ENCODE measurements around the gene XPR1. TPM values are rescaled to one million over a fixed set of nuclear protein-coding genes. Genes with fewer than 3 reads are reported as not detected.

Gene XPR1
- total RNA-seq, 2 donors from 2014 or later: 39.3 to 50.9 TPM

DNA sequence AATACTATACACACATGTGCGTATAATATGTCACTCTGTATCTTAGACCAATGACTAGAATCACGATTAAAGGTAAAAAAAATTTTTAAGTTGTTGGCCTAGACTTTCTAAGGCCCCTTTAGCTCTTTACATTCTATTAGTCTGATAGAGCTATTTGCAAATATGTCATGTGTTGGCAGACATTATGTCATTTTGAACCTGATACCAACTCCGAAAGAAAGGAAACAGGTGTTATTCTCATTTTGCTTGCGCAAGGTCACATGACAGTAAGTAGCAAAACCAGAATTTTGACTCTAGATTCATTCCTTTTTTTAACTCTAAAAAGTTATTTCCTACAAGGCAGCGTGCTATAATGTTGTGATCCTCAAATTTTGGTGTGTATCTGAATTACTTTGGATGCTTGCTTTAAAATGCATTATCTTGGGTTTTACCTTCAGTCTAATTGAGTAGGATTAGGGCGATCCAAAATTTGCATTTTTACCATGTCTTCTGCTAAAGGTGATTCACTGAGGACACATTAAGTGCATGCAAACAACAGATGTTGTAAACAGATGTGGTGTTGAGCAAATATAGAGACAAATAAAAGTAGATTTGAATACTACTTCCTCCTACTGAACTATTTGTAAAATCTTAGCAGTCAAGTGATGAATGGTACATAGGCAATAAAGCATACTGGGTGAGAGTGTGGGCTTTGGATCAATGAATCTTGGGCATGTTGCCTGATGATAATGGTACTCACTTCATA lies 217.4 kb downstream of the XPR1 start:
- H3K27me3 ChIP-seq (ENCODE audit: control insufficient read depth, insufficient read depth, low read length, poor library complexity, severe bottlenecking): no peaks in the 10 kb centered on the region
- 88 to 96% methylated on average over 4 to 6 of the region's 6 CpGs for WGBS, 2 experiments (ENCODE audit: insufficient coverage in 1 of 2, insufficient read length in 1 of 2)
- peaks cover 3% of the 10 kb centered on the region for H3K4me1 ChIP-seq (ENCODE audit: control insufficient read depth, insufficient read depth, low read length)
- peaks cover 16% of the 10 kb centered on the region for H3K4me1 Mint-ChIP-seq
- H3K9me3 ChIP-seq (ENCODE audit: control insufficient read depth, low read length): no peaks in the 10 kb centered on the region
- no peak overlapping the region for H3K4me3 Mint-ChIP-seq
- no peak overlapping the region for H3K9ac ChIP-seq (ENCODE audit: extremely low read depth, low read length, poor library complexity, severe bottlenecking)
- H3K27ac Mint-ChIP-seq: no peak overlapping the region
- no peaks in the 10 kb centered on the region for H3K36me3 ChIP-seq (ENCODE audit: control insufficient read depth, insufficient read depth, low read length)
- H3K9me3 Mint-ChIP-seq: no peaks in the 10 kb centered on the region
- no peak overlapping the region for H3K27ac ChIP-seq (ENCODE audit: low read depth, low read length)
- no peak for DNase-seq
- peaks cover 9% of the 10 kb centered on the region for H3K36me3 Mint-ChIP-seq (ENCODE audit: low read depth)
- no peak overlapping the region for H3K4me3 ChIP-seq (ENCODE audit: low read length)
- no peaks in the 10 kb centered on the region for H3K27me3 Mint-ChIP-seq (ENCODE audit: insufficient read depth)
- TF ChIP-seq, protein P1, sequence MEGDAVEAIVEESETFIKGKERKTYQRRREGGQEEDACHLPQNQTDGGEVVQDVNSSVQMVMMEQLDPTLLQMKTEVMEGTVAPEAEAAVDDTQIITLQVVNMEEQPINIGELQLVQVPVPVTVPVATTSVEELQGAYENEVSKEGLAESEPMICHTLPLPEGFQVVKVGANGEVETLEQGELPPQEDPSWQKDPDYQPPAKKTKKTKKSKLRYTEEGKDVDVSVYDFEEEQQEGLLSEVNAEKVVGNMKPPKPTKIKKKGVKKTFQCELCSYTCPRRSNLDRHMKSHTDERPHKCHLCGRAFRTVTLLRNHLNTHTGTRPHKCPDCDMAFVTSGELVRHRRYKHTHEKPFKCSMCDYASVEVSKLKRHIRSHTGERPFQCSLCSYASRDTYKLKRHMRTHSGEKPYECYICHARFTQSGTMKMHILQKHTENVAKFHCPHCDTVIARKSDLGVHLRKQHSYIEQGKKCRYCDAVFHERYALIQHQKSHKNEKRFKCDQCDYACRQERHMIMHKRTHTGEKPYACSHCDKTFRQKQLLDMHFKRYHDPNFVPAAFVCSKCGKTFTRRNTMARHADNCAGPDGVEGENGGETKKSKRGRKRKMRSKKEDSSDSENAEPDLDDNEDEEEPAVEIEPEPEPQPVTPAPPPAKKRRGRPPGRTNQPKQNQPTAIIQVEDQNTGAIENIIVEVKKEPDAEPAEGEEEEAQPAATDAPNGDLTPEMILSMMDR (conservative IDR thresholded peaks at IDR 0.05): no peak

DNA sequence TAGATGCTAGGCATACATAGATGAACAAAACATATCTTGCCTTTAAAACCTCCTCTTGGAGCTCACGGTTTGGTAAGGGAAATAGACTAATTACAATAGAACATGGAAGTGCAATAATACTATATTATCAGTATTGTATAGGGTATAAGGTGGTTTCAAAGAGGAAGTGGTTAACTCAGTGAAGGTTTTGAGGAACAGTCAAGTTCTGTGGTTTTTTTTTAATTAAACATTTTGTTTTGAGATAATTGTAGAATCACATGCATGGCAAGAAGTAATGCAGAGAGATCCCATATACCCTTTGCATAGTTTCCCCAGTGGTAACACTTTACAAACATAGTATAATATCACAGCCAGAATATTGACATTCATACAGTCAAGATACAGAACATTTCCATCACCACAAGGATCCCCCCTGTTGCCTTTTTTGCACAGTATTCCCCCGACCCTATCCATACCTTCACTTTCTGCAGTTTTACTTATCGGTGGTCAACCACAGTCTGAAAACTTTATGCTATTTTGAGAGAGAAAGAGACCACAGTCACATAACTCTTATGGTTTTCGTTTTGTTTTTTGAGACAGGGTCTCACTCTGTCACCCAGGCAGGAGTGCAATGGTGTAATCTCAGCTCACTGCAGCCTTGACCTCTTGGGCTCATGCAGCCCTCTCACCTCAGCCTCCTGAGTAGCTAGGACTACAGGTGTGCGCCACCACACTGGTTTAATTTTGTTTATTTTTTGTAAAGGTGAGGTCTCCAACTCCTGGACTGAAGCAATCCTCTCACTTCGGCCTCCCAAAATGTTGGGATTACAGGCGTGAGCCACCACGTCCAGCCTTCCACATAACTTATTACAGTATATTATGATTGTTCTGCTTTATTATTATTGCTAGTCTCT lies 220.4 kb downstream of the XPR1 start:
- peaks cover 6% of the 10 kb centered on the region for H3K36me3 Mint-ChIP-seq (ENCODE audit: low read depth)
- no peaks in the 10 kb centered on the region for H3K27me3 Mint-ChIP-seq (ENCODE audit: insufficient read depth)
- no peak overlapping the region for H3K27ac Mint-ChIP-seq

DNA sequence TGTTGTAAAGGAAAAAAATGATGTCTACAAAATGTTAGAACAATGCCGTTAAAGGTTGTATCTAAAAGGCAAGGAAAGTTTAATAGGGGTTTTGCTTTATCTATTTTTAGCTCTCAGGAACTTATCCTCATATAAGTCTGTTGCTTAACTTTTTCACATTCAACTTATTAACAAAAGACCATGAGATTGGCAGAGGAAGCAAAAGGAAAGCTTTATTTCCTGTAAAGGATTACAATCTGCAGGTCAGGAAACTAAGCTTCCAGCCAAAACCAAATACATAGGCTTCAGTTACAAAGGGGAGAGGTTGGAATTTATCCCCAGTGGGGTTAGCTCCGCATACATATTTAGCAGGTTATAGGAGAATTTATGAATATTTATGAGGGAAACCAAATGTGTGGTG lies 222.2 kb downstream of the XPR1 start:
- Mint-ChIP-seq H3K27me3 (ENCODE audit: insufficient read depth) (no peaks in the 10 kb centered on the region), H3K9me3 (no peaks in the 10 kb centered on the region), H3K4me3 (no peak overlapping the region), H3K27ac (peak overlapping the region; percentile 78), H3K4me1 (peaks cover 36% of the 10 kb centered on the region), H3K36me3 (ENCODE audit: low read depth) (peaks cover 6% of the 10 kb centered on the region)
- peaks cover 9% of the 10 kb centered on the region for H3K4me1 ChIP-seq (ENCODE audit: control insufficient read depth, insufficient read depth, low read length)
- H3K4me3 ChIP-seq (ENCODE audit: low read length): peak overlapping the region; percentile 67
- no peaks in the 10 kb centered on the region for H3K27me3 ChIP-seq (ENCODE audit: control insufficient read depth, insufficient read depth, low read length, poor library complexity, severe bottlenecking)
- H3K27ac ChIP-seq (ENCODE audit: low read depth, low read length): peak overlapping the region; percentile 39
- H3K9me3 ChIP-seq (ENCODE audit: control insufficient read depth, low read length): no peaks in the 10 kb centered on the region
- TF ChIP-seq, protein P1 (conservative IDR thresholded peaks at IDR 0.05): no peak
- no peak for DNase-seq
- WGBS, 2 experiments (ENCODE audit: insufficient coverage in 1 of 2, insufficient read length in 1 of 2): 82 to 88% methylated on average over 1 to 2 of the region's 2 CpGs
- no peak overlapping the region for H3K9ac ChIP-seq (ENCODE audit: extremely low read depth, low read length, poor library complexity, severe bottlenecking)
- no peaks in the 10 kb centered on the region for H3K36me3 ChIP-seq (ENCODE audit: control insufficient read depth, insufficient read depth, low read length)

More for the DNA sequence above, 220.4 kb downstream of the XPR1 start:
- Histone ChIP-seq H3K4me3 (ENCODE audit: low read length) (no peak overlapping the region), H3K36me3 (ENCODE audit: control insufficient read depth, insufficient read depth, low read length) (no peaks in the 10 kb centered on the region), H3K4me1 (ENCODE audit: control insufficient read depth, insufficient read depth, low read length) (peaks cover 9% of the 10 kb centered on the region), H3K27me3 (ENCODE audit: control insufficient read depth, insufficient read depth, low read length, poor library complexity, severe bottlenecking) (no peaks in the 10 kb centered on the region), H3K9me3 (ENCODE audit: control insufficient read depth, low read length) (no peaks in the 10 kb centered on the region), H3K9ac (ENCODE audit: extremely low read depth, low read length, poor library complexity, severe bottlenecking) (no peak overlapping the region), H3K27ac (ENCODE audit: low read depth, low read length) (no peak overlapping the region)
- TF ChIP-seq, protein P1 (conservative IDR thresholded peaks at IDR 0.05): no peak
- 94 to 98% methylated on average over 3 to 7 of the region's 8 CpGs for WGBS, 2 experiments (ENCODE audit: insufficient coverage in 1 of 2, insufficient read length in 1 of 2)
- DNase-seq: no peak
- peaks cover 36% of the 10 kb centered on the region for H3K4me1 Mint-ChIP-seq
- no peaks in the 10 kb centered on the region for H3K9me3 Mint-ChIP-seq
- H3K4me3 Mint-ChIP-seq: no peak overlapping the region
